ENCODE measurements around the gene ERN2.

The ERN2 gene

DNA sequence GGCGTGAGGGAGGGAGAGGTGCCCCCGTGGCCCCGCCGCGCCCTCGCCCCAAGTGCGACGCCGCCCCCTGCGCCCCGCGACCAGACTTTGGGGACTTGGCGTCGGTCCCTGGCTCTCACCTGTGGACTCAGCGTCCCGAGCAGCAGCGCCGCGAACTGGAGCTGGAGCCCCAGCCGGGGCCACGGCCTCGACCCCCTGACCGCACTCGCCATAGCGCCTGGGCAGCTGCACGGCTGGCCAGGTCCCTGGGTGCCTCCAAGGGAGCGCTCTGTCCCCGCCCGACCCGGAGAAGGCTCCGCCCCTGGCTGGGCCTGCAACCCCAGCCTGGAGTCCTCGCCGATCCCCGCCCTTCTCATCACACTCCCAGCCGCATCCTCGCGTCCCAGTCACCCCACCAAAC lies at the start of gene ERN2:
TSS of gene ERN2 (minus strand) at position 247 of the 400 bp plus-strand sequence. CDS start at position 212, 35 bp downstream.
- H2AFZ ChIP-seq (ENCODE audit: low read depth, low read length), result no peak within 1 kb of the TSS
- no peak within 1 kb of the TSS for H3K4me2 ChIP-seq (ENCODE audit: low read length)
- no peaks in the 10 kb centered on the region for H4K20me1 ChIP-seq (ENCODE audit: insufficient read depth, low read length)
- no peaks in the 10 kb centered on the region for H3K4me1 ChIP-seq (ENCODE audit: low read length)
- H3K9ac ChIP-seq (ENCODE audit: low read length), result no peak within 1 kb of the TSS
- peaks cover 10% of the 10 kb centered on the region for H3K9me3 ChIP-seq (ENCODE audit: insufficient read depth, low read length)
- no peak within 1 kb of the TSS for H3K27ac ChIP-seq (ENCODE audit: low read length)
- TF ChIP-seq EZH2phosphoT487 (IDR thresholded peaks at IDR 0.05; ENCODE audit: low read depth) (no peak), CTCF (IDR thresholded peaks at IDR 0.05; ENCODE audit: low read depth, low read length) (no peak)
- H3K79me2 ChIP-seq (ENCODE audit: low read length), result no peaks in the 10 kb centered on the region
- no peaks in the 10 kb centered on the region for H3K36me3 ChIP-seq (replicated peaks; ENCODE audit: low read depth, low read length)
- peaks cover 22% of the 10 kb centered on the region for H3K27me3 ChIP-seq (ENCODE audit: low read depth, low read length)
- H3K4me3 ChIP-seq (ENCODE audit: low read length), result no peak within 1 kb of the TSS

- no peaks in the 10 kb centered on the region for H3K36me3 ChIP-seq (replicated peaks; ENCODE audit: low read depth, low read length)
- no peaks in the 10 kb centered on the region for H3K4me1 ChIP-seq (ENCODE audit: low read length)
- no peak overlapping the region for H3K4me3 ChIP-seq (ENCODE audit: low read length)
- no peak overlapping the region for H3K9ac ChIP-seq (ENCODE audit: low read length)
- H4K20me1 ChIP-seq (ENCODE audit: insufficient read depth, low read length), result no peaks in the 10 kb centered on the region
- H2AFZ ChIP-seq (ENCODE audit: low read depth, low read length), result no peak overlapping the region
- H3K27ac ChIP-seq (ENCODE audit: low read length), result no peak overlapping the region
- TF ChIP-seq CTCF (IDR thresholded peaks at IDR 0.05; ENCODE audit: low read depth, low read length), result no peak
- TF ChIP-seq EZH2phosphoT487 (IDR thresholded peaks at IDR 0.05; ENCODE audit: low read depth), result no peak
- no peaks in the 10 kb centered on the region for H3K79me2 ChIP-seq (ENCODE audit: low read length)
- H3K4me2 ChIP-seq (ENCODE audit: low read length), result no peak overlapping the region
- 0 out of 2 replicates have a peak, but pooled peaks cover 4% of the 10 kb centered on the region for H3K27me3 ChIP-seq (ENCODE audit: low read depth, low read length)
- no peaks in the 10 kb centered on the region for H3K9me3 ChIP-seq (ENCODE audit: insufficient read depth, low read length)
These were observed 45.1 kb upstream of the ERN2 start for GRCh38 chr16:23757937-23758619.

- Histone ChIP-seq H3K27me3 (ENCODE audit: low read depth, low read length) (0 out of 2 replicates have a peak, but pooled peaks cover 4% of the 10 kb centered on the region), H4K20me1 (ENCODE audit: insufficient read depth, low read length) (no peaks in the 10 kb centered on the region), H3K4me1 (ENCODE audit: low read length) (no peaks in the 10 kb centered on the region), H3K9ac (ENCODE audit: low read length) (no peak overlapping the region), H2AFZ (ENCODE audit: low read depth, low read length) (no peak overlapping the region), H3K79me2 (ENCODE audit: low read length) (no peaks in the 10 kb centered on the region), H3K9me3 (ENCODE audit: insufficient read depth, low read length) (no peaks in the 10 kb centered on the region), H3K4me3 (ENCODE audit: low read length) (no peak overlapping the region), H3K27ac (ENCODE audit: low read length) (no peak overlapping the region), H3K4me2 (ENCODE audit: low read length) (no peak overlapping the region), H3K36me3 (replicated peaks; ENCODE audit: low read depth, low read length) (no peaks in the 10 kb centered on the region)
- TF ChIP-seq CTCF (IDR thresholded peaks at IDR 0.05; ENCODE audit: low read depth, low read length) (no peak), EZH2phosphoT487 (IDR thresholded peaks at IDR 0.05; ENCODE audit: low read depth) (no peak)
These were observed 44.1 kb upstream of the ERN2 start for GRCh38 chr16:23757116-23757515.

DNA sequence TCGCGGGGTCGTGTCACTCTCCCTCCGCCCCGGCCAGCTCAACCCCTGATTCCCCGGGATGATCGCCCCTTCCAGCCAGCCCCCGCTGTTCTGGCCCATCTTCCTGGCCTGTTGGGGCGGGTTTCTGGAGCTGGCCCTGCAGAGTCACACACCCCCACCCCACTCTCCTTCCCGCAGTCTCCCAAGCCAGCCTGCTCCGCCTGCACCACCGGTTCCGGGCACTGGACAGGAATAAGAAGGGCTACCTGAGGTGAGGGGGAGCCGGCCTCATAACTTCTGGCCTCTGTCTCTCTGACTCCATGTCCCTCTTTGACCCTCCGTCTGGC lies 42.4 kb upstream of the ERN2 start:
- H3K4me1 ChIP-seq (ENCODE audit: low read length), result no peaks in the 10 kb centered on the region
- no peak overlapping the region for H3K27ac ChIP-seq (ENCODE audit: low read length)
- H3K4me3 ChIP-seq (ENCODE audit: low read length), result no peak overlapping the region
- no peaks in the 10 kb centered on the region for H3K36me3 ChIP-seq (replicated peaks; ENCODE audit: low read depth, low read length)
- 0 out of 2 replicates have a peak, but pooled peaks cover 4% of the 10 kb centered on the region for H3K27me3 ChIP-seq (ENCODE audit: low read depth, low read length)
- TF ChIP-seq EZH2phosphoT487 (IDR thresholded peaks at IDR 0.05; ENCODE audit: low read depth) (no peak), CTCF (IDR thresholded peaks at IDR 0.05; ENCODE audit: low read depth, low read length) (no peak)
- no peak overlapping the region for H3K4me2 ChIP-seq (ENCODE audit: low read length)
- no peaks in the 10 kb centered on the region for H3K79me2 ChIP-seq (ENCODE audit: low read length)
- no peak overlapping the region for H3K9ac ChIP-seq (ENCODE audit: low read length)
- H2AFZ ChIP-seq (ENCODE audit: low read depth, low read length), result no peak overlapping the region
- no peaks in the 10 kb centered on the region for H4K20me1 ChIP-seq (ENCODE audit: insufficient read depth, low read length)
- no peaks in the 10 kb centered on the region for H3K9me3 ChIP-seq (ENCODE audit: insufficient read depth, low read length)
